Panc1 (cell line): ENCODE results near the gene SND1. TPM values are rescaled to one million over a fixed set of nuclear protein-coding genes. Genes with fewer than 3 reads are reported as not detected.

ENCODE experiments used
- ATAC-seq: fragments of 200-7000 bp; cut with Tn5 transposase; 2 replicates; pipeline ENCODE4 v1.9.1; 2020; ENCODE audit warnings: mild to moderate bottlenecking, moderate library complexity
- BruUV-seq: library from RNA; stranded (reverse); fragments of 400-500 nt; replicated peaks from 2 replicates; lab custom pipeline; 2021; lab: Mats Ljungman, UMichigan
- CTCF ChIA-PET: fragments of 300-600 bp; sonication (Branson Sonifier 250); formaldehyde crosslinking; loops from one replicate; lab custom pipeline; 2022; ENCODE audit warnings: antibody characterized with exemption; lab: Charles Lee
- POLR2A ChIA-PET: fragments of 300-600 bp; sonication (Branson Sonifier 250); formaldehyde crosslinking; loops from one replicate; lab custom pipeline; 2022; ENCODE audit warnings: antibody characterized with exemption; lab: Charles Lee
- DNase-seq: peaks from one replicate; pipeline ENCODE4 v3.0.0-alpha.2; 2010; ENCODE audit warnings: low read depth, low spot score
- H3K27ac ChIP-seq: 2 replicates; pipeline ENCODE4 v1.5.1; 2011; ENCODE audit warnings: mild to moderate bottlenecking, low read length, inconsistent platforms
- H3K27me3 ChIP-seq: fragments of 200-500 bp; sonication (Bioruptor generic); 2 replicates; pipeline ENCODE4 v1.6.0; 2014; ENCODE audit warnings: low read length, inconsistent platforms; ENCODE audit not compliant: control insufficient read depth, insufficient read depth
- H3K36me3 ChIP-seq: fragments of 200-500 bp; sonication (Bioruptor generic); 2 replicates; pipeline ENCODE4 v1.5.1; 2014; ENCODE audit warnings: inconsistent platforms, mild to moderate bottlenecking, low read length, moderate library complexity; ENCODE audit not compliant: control insufficient read depth, insufficient read depth
- H3K4me1 ChIP-seq: 2 replicates; pipeline ENCODE4 v1.5.1; 2011; ENCODE audit warnings: inconsistent platforms, mild to moderate bottlenecking, low read length, moderate library complexity; ENCODE audit not compliant: control insufficient read depth, insufficient read depth
- H3K4me3 ChIP-seq, 2 experiments: 2 replicates each; pipeline ENCODE4 v1.5.1; 2011 to 2012; ENCODE audit warnings: low read depth in 2 of 2, low read length in 2 of 2, mild to moderate bottlenecking in 2 of 2, inconsistent platforms in 1 of 2, moderate library complexity in 1 of 2
- H3K9me3 ChIP-seq: fragments of 200-500 bp; sonication (Bioruptor generic); 2 replicates; pipeline ENCODE4 v1.5.1; 2014; ENCODE audit warnings: low read depth, mild to moderate bottlenecking, inconsistent platforms, low read length, moderate library complexity; ENCODE audit not compliant: control insufficient read depth, insufficient read depth
- CTCF ChIP-seq: fragments of 450-650 bp; IDR thresholded peaks from 2 replicates; pipeline ENCODE4 v1.5.1; 2017; ENCODE audit warnings: mild to moderate bottlenecking
- POLR2AphosphoS5 ChIP-seq: IDR thresholded peaks from 2 replicates; pipeline ENCODE4 v1.6.1; 2012; ENCODE audit warnings: mild to moderate bottlenecking, low read depth, low read length, moderate library complexity
- REST ChIP-seq, 2 experiments: IDR thresholded peaks; 2 replicates each; pipeline ENCODE4 v1.6.1; 2011 to 2012; ENCODE audit warnings: low read depth in 2 of 2, control low read depth in 1 of 2, low read length in 1 of 2, mild to moderate bottlenecking in 1 of 2, moderate library complexity in 1 of 2; ENCODE audit not compliant: insufficient read depth in 1 of 2
- SIN3A ChIP-seq: IDR thresholded peaks from 2 replicates; pipeline ENCODE4 v1.6.1; 2012; ENCODE audit warnings: low read depth, mild to moderate bottlenecking, low read length, moderate library complexity, borderline replicate concordance; ENCODE audit not compliant: insufficient read depth
- TCF7L2 ChIP-seq: IDR thresholded peaks from 2 replicates; pipeline ENCODE4 v1.6.1; 2011; ENCODE audit warnings: mild to moderate bottlenecking, low read depth, low read length, inconsistent platforms
- in situ Hi-C: cut with HindIII; loops from 2 replicates; pipeline ENCODE4 v1.10.0; 2016; ENCODE audit warnings: low sequenced_read_pairs, low pct_unique_long_range_greater_than_20kb
- intact Hi-C: fragments of 100-400 bp; cut with micrococcal nuclease; formaldehyde crosslinking; loops from one replicate; pipeline ENCODE4 v1.10.0; 2022; ENCODE audit not compliant: unreplicated experiment
- total RNA-seq: library from RNA; stranded (reverse); gene quantifications from one replicate; pipeline ENCODE4 v1.2.1, GENCODE V29; 2021; ENCODE audit not compliant: unreplicated experiment

The SND1 gene
- total RNA-seq, 1 experiment from 2014 or later, result 176 TPM

GRCh38 chr7:127885843-127886242 lies 233.8 kb downstream of the SND1 start:
- DNase-seq (no peak), ATAC-seq (no peak)
- Histone ChIP-seq H3K4me1 (no peaks in the 10 kb centered on the region), H3K27me3 (no peaks in the 10 kb centered on the region), H3K4me3 (no peak overlapping the region), H3K36me3 (no peaks in the 10 kb centered on the region; the same call in 1 of the 2 replicates), H3K27ac (no peak overlapping the region), H3K9me3 (no peaks in the 10 kb centered on the region)
- TF ChIP-seq SIN3A, result no peak
- in situ Hi-C loops (no loop called here), intact Hi-C loops (no loop called here)
- ChIA-PET CTCF (no interaction called here), POLR2A (no interaction called here)
- no TSS peak for BruUV-seq

- ATAC-seq, result no peak
- no peaks in the 10 kb centered on the region for H3K9me3 ChIP-seq
- CTCF ChIA-PET, result no interaction called here
- no peak overlapping the region for H3K4me3 ChIP-seq
- in situ Hi-C loops, result no loop called here
- TF ChIP-seq TCF7L2, result no peak
- no peaks in the 10 kb centered on the region for H3K4me1 ChIP-seq
- no peak overlapping the region for H3K27ac ChIP-seq
- DNase-seq, result no peak
- H3K36me3 ChIP-seq, result no peaks in the 10 kb centered on the region; the same call in 1 of the 2 replicates
- POLR2A ChIA-PET, result no interaction called here
- no TSS peak for BruUV-seq
- H3K27me3 ChIP-seq, result no peaks in the 10 kb centered on the region
- intact Hi-C loops, result no loop called here
Observed at GRCh38 chr7:127886248-127886647, 234.3 kb downstream of the SND1 start.

GRCh38 chr7:127887096-127887495 lies 235.1 kb downstream of the SND1 start:
- no peak overlapping the region for H3K4me3 ChIP-seq
- ChIA-PET POLR2A (no interaction called here), CTCF (no interaction called here)
- ATAC-seq, result no peak
- no peaks in the 10 kb centered on the region for H3K27me3 ChIP-seq
- no peak for DNase-seq
- no peaks in the 10 kb centered on the region for H3K4me1 ChIP-seq
- in situ Hi-C loops, result no loop called here
- intact Hi-C loops, result no loop called here
- no TSS peak for BruUV-seq
- no peaks in the 10 kb centered on the region; the same call in 1 of the 2 replicates for H3K36me3 ChIP-seq
- no peaks in the 10 kb centered on the region for H3K9me3 ChIP-seq
- H3K27ac ChIP-seq, result no peak overlapping the region
- no peak for TF ChIP-seq CTCF
- no peak for TF ChIP-seq POLR2AphosphoS5
- no peak for TF ChIP-seq TCF7L2
- TF ChIP-seq REST (IDR thresholded peaks at IDR 0.05; ENCODE audit: insufficient read depth in 1 of 2, low read depth in 2 of 2, low read length in 1 of 2), result no peak
- no peak for TF ChIP-seq SIN3A
